HG03432 (cell line): ENCODE data around the gene SLC6A18.
"Not testable (repeated sequence)": the region's sequence is repeated elsewhere in the genome, so short reads cannot be mapped to it uniquely, and the experiment has no call there.

Experiments
- ATAC-seq: cut with Tn5 transposase; IDR thresholded peaks from one replicate; pipeline ENCODE4 v1.9.1; 2021; ENCODE audit warnings: mild to moderate bottlenecking, moderate library complexity; ENCODE audit not compliant: unreplicated experiment

Gene SLC6A18

DNA sequence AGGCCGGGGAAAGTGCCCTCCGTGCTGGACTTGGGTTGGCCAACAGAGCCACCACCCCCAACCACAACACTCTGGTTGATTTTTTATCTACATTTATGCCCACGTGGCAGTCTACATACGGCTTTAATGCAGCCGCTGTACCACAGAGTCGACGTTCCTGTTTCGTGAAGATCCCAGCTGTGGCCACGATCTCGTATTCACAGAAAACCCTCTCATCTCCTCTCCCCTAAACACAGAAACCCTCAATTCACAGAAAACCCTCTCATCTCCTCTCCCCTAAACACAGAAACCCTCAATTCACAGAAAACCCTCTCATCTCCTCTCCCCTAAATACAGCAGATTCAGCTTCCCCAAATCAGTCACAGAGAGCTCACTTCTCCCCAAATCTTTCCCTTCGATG, 3.8 kb downstream of the SLC6A18 start:
- not testable (repeated sequence) for ATAC-seq

DNA sequence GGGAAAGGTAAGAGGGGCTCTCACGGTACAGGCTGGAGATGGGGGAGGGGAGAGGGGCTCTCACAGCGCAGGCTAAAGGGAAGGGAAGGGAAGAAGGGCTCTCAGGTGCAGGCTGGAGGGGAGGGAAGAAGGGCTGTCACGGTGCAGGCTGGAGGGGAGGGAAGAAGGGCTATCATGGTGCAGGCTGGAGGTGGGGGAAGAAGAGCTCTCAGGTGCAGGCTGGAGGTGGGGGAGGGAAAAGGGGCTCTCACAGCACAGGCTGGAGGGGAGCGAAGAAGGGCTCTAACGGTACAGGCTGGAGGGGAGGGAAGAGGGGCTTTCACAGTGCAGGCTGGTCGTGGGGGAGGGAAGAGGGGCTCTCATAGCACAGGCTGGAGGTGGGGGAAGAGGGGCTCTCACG, 4.6 kb downstream of the SLC6A18 start:
- no peak for ATAC-seq

- ATAC-seq = no peak
Measured at GRCh38 chr5:1230551-1230950, 5.4 kb downstream of the SLC6A18 start.

- no peak for ATAC-seq
Measured at GRCh38 chr5:1231354-1231905, 6.2 kb downstream of the SLC6A18 start.

- ATAC-seq = no peak
Measured at GRCh38 chr5:1232780-1233179, 7.6 kb downstream of the SLC6A18 start.

- no peak for ATAC-seq
Measured at GRCh38 chr5:1235379-1235778, 10.2 kb downstream of the SLC6A18 start.

- ATAC-seq = no peak
Measured at GRCh38 chr5:1235838-1236237, 10.7 kb downstream of the SLC6A18 start.

- ATAC-seq = no peak
Measured at GRCh38 chr5:1239505-1240251, 14.5 kb downstream of the SLC6A18 start.

- no peak for ATAC-seq
Measured at GRCh38 chr5:1240496-1241260, 15.5 kb downstream of the SLC6A18 start.

- ATAC-seq = no peak
Measured at GRCh38 chr5:1241509-1242080, 16.4 kb downstream of the SLC6A18 start.

DNA sequence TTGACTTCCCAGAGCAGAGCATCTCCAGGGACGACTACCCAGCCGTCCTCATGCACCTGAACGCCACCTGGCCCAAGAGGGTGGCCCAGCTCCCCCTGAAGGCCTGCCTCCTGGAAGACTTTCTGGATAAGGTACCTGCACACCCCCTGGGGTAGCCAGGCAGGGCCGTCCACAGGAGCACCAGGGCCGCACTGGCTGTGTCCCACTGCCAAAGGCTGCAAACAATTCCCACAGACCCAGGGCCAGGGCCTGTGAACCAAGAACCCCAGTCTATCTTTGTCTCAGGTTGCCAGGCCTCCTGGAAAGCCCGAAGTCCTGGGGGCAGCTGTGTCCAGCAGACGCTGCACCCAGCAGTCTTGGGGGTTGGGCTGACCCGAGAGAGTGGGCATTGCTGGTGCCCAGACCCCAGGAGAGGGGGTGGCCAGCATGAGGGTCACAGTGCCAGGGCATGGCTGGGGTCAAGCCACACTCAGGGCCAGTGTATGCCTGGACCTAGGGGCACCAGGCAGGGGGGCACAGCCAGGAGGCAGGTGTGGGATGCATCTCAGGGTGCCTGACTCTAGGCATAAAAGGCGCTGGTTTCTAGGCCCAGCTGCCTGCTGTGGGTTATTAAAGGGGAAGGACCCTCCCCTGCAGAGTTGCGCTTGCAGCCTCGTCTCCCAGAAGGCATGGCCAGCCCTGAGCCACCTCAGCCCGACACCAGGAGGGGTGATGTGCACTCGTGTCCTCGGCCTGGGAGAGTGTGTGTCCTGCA, 17.7 kb downstream of the SLC6A18 start:
- ATAC-seq = no peak

DNA sequence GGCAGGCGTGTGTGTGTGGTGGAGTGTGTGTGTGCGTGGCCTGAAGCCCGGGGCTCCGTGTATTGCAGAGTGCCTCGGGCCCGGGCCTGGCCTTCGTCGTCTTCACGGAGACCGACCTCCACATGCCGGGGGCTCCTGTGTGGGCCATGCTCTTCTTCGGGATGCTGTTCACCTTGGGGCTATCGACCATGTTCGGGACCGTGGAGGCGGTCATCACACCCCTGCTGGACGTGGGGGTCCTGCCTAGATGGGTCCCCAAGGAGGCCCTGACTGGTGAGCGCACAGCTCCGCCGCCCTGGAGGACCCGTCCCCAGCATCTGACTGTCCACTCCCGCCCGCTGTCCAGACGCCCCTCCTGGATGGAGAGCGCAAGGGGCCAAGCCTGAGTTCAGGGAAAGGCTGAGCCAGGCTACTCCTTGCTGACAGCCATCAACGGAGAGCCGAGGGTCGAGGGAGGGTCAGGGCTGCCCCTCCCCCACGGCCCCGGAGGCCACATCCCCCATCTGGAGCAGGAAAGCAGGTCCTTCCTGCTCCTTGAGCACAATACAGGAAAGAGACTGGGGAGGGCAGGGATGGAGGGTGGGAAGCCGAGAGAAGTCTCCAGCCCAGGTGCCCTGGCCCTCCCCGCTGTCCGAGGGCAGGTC, 18.4 kb downstream of the SLC6A18 start:
- no peak for ATAC-seq

DNA sequence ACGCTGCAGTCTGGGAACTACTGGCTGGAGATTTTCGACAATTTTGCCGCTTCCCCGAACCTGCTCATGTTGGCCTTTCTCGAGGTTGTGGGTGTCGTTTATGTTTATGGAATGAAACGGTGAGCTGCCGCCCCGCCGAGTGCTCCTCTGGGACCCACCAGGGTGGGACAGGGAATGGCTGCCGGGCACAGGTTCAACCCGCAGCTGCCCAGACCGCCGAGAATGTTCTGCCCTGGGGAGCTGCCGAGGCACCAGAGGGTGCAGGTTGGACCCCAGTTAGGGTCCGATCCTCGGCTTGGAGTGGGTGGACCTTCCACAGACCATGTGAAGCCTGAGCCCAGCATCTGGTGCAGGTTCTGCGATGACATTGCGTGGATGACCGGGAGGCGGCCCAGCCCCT, 19.1 kb downstream of the SLC6A18 start:
- ATAC-seq = no peak

- ATAC-seq = no peak
Measured at GRCh38 chr5:1244976-1245375, 19.8 kb downstream of the SLC6A18 start.

- no peak for ATAC-seq
Measured at GRCh38 chr5:1245905-1246576, 20.9 kb downstream of the SLC6A18 start.

DNA sequence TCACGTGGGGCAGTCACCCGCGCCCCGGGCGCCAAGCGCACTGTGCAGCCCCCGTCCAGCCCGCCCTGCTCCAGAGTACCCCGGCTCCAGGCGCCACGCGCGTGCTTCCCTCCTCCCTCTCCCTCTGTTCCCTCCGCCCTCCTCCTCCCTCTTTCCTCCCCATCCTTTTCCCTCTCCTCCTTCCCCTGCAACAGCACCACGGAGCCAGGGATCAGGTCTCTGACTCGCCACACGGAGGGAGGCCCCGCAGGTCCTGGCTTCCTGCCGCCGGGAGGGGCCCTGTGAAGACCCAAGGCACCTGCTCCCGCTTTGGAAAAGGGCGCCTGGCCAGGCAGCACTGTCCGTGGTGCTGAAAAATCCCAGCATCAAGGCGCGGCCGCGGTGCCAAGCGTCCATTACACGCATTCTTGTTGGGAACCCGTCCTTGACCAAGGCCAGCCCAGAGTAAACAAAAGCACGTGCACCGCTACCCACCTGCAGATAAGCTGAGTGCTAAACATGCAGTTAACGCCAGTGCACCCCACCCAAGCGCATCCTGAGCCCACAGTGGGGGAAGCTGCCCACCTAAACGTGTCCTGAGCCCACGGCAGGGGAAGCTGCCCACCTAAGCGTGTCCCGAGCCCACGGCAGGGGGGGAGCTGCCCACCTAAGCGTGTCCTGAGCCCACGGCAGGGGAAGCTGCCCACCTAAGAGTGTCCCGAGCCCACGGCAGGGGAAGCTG, 21.7 kb downstream of the SLC6A18 start:
- no peak for ATAC-seq

- no peak for ATAC-seq
Measured at GRCh38 chr5:1247811-1248210, 22.6 kb downstream of the SLC6A18 start.

DNA sequence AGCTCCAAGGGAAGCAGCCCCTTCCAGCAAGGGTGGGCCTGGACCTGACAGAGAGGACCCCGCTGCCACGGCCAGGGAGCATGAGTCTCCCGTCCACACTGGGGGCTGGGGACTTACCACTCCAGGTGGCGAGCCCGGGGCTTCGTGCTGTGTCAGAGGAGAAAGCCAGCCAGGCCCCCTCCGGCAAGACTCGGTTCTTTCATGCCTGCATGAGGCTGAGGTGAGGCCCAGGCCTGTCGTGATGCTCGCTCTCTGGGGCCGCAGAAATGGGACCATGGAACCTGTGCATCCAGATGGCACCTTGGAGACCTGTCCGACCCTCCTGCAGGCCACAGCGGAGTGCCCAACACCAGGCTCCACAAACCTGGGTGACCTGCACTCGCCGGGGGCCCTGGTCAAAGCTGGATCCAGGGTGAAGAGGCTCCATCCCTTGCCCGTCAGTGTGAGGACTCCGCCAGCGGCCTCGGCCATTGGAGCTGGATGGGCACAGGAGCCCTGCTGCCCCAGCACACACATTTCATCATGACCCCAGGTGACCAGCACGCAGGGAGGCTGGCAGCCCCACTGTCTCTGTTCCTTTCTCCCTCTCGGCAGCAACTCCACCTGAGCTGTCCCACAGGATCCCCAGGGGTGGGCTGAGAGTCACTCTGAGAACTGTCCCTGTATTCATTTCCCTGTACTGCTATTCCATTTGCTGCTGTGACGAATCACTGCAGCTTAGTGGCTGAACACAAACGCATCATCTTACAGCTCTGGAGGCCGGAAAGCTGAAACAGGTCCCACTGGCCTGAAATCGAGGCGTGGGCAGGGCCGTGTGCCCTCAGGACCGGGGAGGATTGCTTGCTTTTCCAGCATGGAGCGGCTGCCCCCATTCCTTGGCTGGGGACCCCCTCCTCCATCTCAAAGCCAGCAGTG, 24.4 kb downstream of the SLC6A18 start:
- no peak for ATAC-seq
